Raji (cell line): ENCODE results near the gene MYCBP2.
A peak's percentile ranks its signal among the peaks of the same experiment; 100 is the strongest.

Source experiments
- POLR2A ChIP-seq: IDR thresholded peaks from 2 replicates; pipeline ENCODE4 v1.6.1; 2011; ENCODE audit warnings: low read depth, low read length, control low read depth; ENCODE audit not compliant: insufficient read depth

MYCBP2 gene

DNA sequence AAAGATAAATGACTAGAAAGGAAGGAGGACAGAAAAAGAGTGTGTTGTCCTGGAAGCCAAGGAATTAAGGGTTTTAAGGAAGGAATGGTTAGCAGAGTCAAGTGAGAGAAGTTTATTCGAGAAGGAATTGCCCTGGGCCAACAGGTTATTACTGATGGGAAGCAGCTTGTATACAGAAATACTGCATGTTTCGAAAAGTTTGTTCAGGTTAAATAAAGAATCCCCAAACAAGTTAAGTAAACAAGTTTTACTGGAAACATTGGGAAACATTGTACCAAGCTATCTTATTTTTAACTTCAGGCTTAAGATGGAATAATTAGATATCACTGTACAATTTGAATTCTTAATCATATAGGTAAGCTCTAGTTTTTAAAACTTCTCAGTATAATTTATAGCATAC lies 271.7 kb downstream of the MYCBP2 start:
- no peak for TF ChIP-seq POLR2A

DNA sequence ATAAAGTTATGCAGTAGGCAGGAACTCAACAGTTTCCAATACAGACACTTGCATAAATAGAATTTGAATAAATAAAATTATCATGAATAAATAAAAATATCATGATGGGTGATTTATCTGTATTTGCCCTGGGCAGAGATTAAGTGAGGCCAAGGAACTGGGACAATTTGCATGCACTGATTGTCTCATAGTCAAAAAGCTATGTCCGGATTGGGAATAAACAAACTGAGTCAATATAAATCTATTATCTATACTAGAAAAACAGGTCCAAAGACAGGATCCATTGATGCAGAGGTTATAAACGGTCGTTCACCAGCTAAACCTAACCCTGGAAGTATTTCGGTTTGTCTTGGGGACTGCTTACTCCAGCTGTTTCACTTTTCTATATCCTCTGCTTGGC lies 273.7 kb downstream of the MYCBP2 start:
- TF ChIP-seq POLR2A = no peak

DNA sequence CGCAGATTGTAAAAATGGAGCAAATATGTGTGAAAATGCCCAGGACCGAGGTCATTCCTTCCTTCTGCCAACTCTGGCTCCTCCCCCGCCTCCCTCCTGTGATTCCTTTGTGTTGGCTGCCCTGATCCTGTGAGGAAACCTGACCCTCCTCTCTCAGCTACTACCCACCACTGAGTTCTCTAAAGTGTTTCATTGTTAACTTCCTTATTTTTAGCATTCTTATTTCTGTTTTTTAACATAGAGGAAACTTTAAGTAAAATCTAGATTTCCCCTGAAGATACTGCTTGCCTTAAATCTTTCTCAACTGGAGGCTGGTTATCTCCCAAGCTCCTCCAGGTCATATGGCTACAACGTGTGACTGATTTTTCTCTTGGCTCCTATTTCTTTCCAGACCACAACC lies 278.2 kb downstream of the MYCBP2 start:
- no peak for TF ChIP-seq POLR2A

DNA sequence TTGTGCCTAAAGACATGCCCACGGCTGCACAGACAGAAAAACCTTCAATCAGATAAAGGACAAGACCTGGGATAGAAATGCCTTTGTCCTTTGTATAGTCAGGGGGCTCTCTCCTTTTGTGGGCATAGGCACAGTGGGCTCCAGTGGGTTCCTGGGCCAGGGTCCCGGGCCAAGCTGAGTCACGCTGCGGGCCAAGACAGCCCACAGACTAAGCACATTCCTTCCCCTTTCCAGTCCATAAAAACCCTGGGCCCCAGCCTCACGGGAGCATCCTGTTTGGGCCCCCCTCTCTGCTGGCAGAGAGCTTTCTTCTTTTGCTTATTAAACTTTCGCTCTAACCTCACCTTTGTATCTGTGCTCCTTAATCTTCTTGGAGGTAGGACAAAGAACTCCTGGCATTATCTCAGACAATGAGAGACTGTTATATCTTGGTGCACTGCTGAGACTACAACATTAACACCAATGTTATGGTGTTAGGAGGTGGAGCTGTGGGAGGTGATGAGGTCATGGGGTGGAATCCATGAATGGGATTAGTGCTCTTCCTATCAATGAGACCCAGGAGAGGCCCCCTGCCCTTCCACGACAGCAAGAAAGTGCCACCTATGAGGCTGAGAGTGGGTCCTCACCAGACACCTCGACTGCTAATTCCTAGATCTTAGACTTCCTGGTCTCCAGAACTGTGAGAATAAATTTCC lies 279.1 kb downstream of the MYCBP2 start:
- TF ChIP-seq POLR2A = no peak

DNA sequence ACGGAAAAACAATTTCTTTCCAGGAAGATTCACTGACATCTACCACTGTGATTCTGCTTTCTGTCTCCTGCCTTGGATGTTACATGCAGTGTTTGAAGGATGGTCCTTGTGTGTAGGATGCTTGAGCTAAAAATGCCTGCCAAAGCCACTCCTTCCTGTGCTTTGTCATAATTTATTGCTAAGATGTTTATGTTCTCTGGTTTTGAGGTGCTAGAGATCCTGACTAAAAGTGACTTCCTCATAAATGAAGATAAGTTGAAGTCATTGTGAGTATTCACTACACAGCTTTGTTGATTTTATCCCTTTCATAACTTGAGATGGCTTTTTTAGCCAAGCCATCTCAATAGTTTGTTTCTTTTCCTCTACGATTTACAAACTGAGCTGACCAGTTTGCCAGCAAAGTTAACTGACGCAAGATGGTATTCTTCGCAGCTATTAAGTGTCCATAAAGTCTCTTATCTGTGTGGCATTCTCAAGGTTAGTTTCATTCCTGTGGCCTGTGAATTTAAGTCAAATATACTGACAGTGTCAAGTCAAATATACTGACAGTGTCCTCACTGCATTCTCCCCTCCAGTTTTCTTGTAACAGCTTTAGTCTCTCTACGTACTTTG lies 284.2 kb downstream of the MYCBP2 start:
- TF ChIP-seq POLR2A = no peak

DNA sequence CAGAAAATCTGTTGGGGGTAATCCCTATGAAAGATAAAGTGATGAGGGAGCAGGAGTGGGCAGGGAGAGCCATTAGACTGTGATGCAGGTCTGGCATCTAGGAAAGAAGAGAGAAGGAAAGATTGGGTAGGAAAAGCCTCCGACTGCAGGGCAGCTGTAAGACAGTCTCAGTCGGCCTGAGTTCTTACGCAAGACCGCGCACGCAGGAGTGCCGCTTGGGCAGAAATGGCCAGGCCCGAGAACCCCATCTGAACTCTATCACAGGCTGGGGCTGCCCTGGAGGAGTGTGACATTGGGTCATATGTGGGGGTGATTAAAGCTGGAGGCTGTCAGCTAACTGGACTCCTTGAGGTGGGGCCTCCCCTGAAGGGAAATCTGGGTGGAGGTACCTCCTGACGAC lies 286.1 kb downstream of the MYCBP2 start:
- no peak for TF ChIP-seq POLR2A

DNA sequence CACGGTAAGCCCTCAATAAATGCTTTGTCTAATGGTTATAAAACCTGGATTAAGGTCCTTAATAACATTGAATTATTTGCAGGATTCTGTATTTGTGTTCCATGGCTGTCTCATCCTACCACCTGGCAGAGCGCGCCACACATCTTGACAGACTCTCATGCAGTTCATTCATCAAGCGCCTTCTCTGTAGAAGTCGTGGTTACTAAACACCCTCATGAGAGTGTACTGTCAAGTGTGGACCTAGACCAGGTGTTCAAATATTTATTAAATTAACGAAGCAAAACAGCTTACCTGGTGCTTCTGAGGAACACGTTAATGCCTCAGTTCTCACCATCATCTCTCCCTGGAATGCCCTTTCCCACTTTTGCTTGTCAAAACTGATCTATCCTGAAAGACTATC lies 286.8 kb downstream of the MYCBP2 start:
- no peak for TF ChIP-seq POLR2A

DNA sequence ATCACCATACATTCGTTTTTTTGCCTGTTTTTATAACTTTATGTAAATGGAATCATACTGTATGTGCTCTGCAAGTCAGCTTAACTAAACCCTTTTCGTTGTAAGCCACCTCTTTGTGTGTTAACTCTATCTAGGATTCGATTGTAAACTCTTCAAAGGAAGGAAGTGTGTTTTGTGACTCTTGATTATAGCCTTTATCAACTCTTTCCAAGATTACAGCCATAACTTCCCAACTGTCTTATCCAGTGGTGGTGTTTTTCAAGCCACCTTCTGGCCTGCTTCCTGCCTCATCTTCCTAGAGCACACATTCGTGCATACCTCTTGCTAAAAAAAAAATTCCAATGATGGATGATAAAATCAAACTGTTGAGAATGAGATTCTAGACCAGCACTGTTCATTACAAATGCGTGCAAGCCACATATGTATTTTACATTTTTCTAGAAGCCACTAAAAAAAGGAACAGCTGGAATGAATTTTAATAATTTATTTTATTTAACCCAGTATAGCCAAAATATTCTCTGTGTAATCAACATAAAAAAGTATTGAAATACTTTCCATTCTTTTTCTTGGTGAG lies 287.9 kb downstream of the MYCBP2 start:
- TF ChIP-seq POLR2A = no peak

DNA sequence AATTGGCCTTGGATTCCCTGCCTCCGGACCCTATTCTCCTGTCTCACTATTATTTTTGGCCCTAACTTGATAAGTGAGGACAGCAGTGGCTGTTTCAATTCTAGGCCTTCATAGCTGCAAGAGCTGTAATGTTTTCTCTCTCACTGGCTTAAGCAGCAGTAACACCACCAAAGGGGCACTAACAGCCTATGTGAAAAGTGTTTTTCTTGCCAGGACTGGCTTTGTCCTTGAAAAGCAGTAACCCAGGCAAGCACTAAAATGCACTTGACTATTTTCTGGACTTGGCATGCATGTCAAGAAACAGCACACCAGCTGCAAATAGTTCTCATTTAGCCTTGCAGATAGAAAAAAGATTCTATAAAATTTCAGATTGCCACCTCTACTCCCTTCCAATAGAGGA lies 290.6 kb downstream of the MYCBP2 start:
- no peak for TF ChIP-seq POLR2A

DNA sequence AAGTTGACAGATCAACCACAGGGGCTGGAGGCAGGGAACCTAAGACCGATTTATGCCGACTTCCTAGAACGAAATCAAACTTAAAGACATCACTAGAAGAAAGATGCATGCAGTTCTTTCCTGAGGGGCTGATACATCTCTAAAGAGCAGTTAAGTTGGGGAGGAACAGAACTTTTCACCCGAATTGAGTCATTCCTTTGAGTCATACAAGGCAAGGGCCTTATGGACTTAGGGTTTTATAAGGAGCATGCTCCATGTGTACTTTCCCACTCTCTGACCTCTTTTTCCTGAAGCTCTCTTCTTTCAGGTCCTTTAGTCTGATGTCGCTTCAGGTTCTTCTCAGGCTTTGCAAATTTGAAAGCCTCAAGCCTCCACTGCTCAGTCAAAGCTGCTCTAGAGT lies 292.0 kb downstream of the MYCBP2 start:
- no peak for TF ChIP-seq POLR2A

DNA sequence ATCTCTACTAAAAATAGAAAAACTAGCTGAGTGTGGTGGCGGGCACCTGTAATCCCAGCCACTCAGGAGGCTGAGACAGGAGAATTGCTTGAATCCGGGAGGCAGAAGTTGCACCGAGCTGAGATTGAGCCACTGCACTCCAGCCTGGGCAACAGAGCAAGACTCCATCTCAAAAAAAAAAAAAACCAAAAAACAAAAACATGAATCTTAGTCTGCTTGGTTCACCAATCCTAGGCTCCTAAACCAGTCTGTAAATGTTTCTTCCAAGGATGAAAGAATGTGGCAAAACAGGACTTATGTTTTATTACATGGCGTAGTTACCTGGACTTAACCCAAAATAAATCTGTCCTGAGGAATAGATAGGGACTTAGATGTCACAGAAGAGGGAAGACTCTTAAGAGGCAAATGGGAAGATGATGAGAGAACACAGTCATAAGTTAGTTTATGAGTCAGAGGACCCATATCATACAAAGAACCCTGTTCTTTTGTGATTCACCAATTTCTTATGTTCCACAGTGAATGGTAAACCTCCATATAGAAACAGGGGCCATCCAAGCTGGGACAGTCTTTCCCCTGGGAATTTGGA lies 293.1 kb downstream of the MYCBP2 start:
- TF ChIP-seq POLR2A = no peak

DNA sequence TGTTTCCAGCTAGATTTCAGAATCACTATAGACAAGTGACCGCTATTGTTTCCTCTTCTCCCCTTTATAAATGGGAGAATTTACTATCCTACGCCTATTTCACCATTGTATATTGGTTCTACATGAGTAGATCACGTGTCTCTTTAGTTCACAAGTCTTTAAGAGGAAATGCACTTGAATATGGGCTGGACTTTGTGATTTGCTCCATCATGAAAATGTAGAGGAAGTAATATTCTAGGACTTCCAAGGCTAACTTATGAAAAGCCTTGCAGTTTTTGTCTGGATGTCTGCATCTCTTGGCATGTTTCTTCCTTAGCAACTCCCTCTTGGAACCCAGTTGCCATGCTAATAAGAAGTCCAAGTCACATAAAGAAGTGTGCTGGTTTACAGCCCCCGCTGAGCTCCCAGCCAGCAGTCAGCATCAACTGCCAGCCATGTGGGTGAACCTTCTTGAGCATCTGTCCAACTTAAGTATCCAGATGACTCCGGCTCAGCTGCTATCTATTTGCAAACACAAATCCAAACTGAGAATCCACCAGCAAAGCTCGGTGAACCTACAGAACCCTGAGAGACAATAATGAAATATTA lies 295.1 kb downstream of the MYCBP2 start:
- TF ChIP-seq POLR2A = no peak

DNA sequence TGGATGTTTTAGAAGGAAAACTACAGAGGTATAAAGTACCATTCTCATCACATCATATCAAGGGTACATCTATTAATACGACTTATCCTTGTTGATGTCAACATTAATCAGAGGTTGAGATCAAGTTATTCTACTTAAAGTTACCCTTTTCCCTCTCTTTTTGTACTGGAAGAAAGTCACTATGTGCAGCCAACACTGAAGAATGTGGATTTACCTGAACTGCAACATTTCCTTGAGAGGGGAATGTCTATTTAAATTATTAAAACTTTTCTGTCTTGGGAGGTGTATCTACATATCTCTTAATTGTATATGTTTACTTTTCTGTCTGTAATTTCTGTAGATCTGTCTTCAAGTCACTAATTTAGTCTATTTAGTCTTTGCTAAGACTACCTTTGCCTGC lies 297.5 kb downstream of the MYCBP2 start:
- TF ChIP-seq POLR2A = no peak

DNA sequence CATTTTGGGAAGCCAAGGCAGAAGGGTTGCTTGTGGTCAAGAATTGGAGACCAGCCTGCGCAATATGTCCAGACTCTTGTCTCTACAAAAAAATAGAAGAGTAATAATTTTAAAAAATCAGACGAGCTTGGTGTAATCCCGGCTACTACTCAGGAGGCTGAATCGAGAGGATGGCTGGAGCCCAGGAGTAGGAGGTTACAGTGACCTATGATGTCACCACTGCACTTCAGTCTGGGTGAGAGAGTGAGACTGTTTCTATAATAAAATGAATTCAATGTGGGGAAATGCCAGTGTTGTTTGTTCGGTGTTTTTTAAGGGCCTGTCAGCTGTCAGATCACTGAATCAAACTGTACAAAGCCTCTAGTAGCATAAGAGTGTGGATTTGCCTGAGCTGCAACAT lies 298.7 kb downstream of the MYCBP2 start:
- no peak for TF ChIP-seq POLR2A

DNA sequence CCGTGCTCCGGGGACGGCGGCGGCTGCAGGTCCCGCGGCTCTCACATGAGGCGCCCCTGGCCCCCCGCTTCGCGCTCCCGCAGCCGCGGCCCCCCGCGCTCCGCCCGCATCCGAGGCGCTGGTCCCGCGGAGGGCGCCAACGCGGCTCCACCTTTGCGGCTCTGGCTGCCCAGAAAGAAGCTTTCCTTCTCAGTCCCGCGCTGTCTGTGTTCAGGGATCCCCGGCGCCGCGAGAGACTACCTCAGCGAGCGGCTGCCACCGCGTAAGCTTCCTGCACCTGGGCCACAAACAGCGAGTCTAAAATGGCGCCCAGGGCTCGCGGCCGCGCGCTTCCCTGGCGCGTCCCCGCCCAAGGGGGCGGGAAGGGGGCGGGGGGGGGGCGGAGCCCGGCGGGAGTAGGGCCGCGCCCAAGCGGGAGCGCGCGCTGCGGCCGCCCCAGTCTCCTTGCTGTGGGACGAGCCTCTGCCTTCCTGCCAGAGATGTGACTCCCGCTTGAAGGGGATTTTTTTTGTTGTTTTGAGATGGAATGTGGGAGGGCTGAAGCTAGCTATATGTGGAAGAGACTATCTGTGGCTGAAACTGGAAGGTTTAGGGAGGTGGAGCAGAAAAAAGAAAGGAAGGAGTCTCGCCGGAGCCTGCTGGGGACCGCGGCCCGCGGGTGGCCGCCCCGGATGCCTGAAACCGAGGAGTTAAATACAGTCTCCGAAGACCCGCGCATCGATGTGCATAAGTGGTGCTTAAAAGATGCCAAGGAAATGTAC lies 299.9 kb downstream of the MYCBP2 start, which contains the start of gene FBXL3:
TSS of gene FBXL3 (minus strand) at position 299 of the 761 bp plus-strand sequence. CDS start 5,299 bp downstream, outside the sequence.
- TF ChIP-seq POLR2A = peak; percentile 83
